Thyroid gland (tissue), 4 donors: ENCODE results near the gene FEM1B. TPM values are rescaled to one million over a fixed set of nuclear protein-coding genes. Genes with fewer than 3 reads are reported as not detected.

Source experiments
- DNase-seq, 2 donors: peaks; one replicate each; pipeline ENCODE4 v3.0.0-alpha.2; 2019
- H3K27ac ChIP-seq, 3 donors: fragments of 200-600 bp; sonication (generic); 1 replicate in 2 of 3; 2 replicates in 1 of 3; pipeline ENCODE4 v1.5.1; 2016 to 2019; ENCODE audit warnings: mild to moderate bottlenecking in 1 of 3, moderate library complexity in 1 of 3
- H3K27me3 ChIP-seq: fragments of 200-600 bp; sonication (generic); one replicate; pipeline ENCODE4 v1.5.1; 2019
- H3K36me3 ChIP-seq, 2 donors: fragments of 200-600 bp; sonication (generic); one replicate each; pipeline ENCODE4 v1.5.1; 2016 to 2019
- H3K4me1 ChIP-seq, 2 donors: fragments of 200-600 bp; sonication (generic); one replicate each; pipeline ENCODE4 v1.5.1; 2017 to 2019
- H3K4me3 ChIP-seq, 3 donors: fragments of 200-600 bp; sonication (generic); replicated peaks in 1 of 3; 1 replicate in 2 of 3; 2 replicates in 1 of 3; pipeline ENCODE4 v1.5.1; 2016; ENCODE audit warnings: mild to moderate bottlenecking in 1 of 3
- H3K9me3 ChIP-seq: fragments of 200-600 bp; sonication (generic); one replicate; pipeline ENCODE4 v1.5.1; 2017
- CTCF ChIP-seq, 6 experiments: fragments of 200-600 bp in 3 of 6; fragments of 450-650 bp in 3 of 6; sonication (generic) in 3 of 6; IDR thresholded peaks; one replicate each; pipeline ENCODE4 v1.5.1; 2016 to 2019; ENCODE audit warnings: antibody characterized with exemption in 6 of 6, mild to moderate bottlenecking in 2 of 6, inconsistent platforms in 1 of 6, moderate library complexity in 1 of 6
- POLR2A ChIP-seq, 2 donors: fragments of 450-650 bp; IDR thresholded peaks; one replicate each; pipeline ENCODE4 v1.6.1; 2017; ENCODE audit warnings: antibody characterized with exemption in 2 of 2, mild to moderate bottlenecking in 2 of 2, moderate library complexity in 1 of 2
- WGBS, 2 donors: methylation state at CpG; one replicate each; pipeline ENCODE4 v1.1.5; 2017; 5-methylcytosine and 5-hydroxymethylcytosine counted together
- intact Hi-C: fragments of 100-400 bp; cut with DNase I; formaldehyde crosslinking; loops from one replicate; pipeline ENCODE4 v1.15.1; 2023
- total RNA-seq, 4 donors: library from RNA; depleted of rRNA; stranded (reverse); fragments of >200 nt; gene quantifications; one replicate each; pipeline ENCODE4 v1.2.3, GENCODE V29; 2016

Gene FEM1B
- total RNA-seq, 4 donors from 2014 or later, result 43.2 to 60.4 (median 45.2) TPM

- Histone ChIP-seq H3K4me3 (no peak overlapping the region), H3K36me3 (no peaks in the 10 kb centered on the region), H3K27me3 (no peaks in the 10 kb centered on the region), H3K9me3 (no peaks in the 10 kb centered on the region), H3K4me1 (peaks cover 4 to 8% of the 10 kb centered on the region in 2 donors), H3K27ac (no peak overlapping the region)
- TF ChIP-seq CTCF (IDR thresholded peaks at IDR 0.05), result no peak
- TF ChIP-seq POLR2A (IDR thresholded peaks at IDR 0.05), result no peak
- intact Hi-C loops, result no loop called here
- DNase-seq, result peak; percentile 25 to 33
- 57 to 59% methylated on average over 4 of the region's 4 CpGs for WGBS, 2 donors
These were observed 18.9 kb upstream of the FEM1B start for GRCh38 chr15:68258692-68259091.

GRCh38 chr15:68259883-68260282 is 17.7 kb upstream of the FEM1B start:
- TF ChIP-seq CTCF (IDR thresholded peaks at IDR 0.05), result no peak
- no peak for TF ChIP-seq POLR2A (IDR thresholded peaks at IDR 0.05)
- Histone ChIP-seq H3K9me3 (no peaks in the 10 kb centered on the region), H3K4me3 (no peak overlapping the region), H3K36me3 (no peaks in the 10 kb centered on the region), H3K4me1 (peaks cover 4 to 8% of the 10 kb centered on the region in 2 donors), H3K27ac (no peak overlapping the region), H3K27me3 (no peaks in the 10 kb centered on the region)
- no peak for DNase-seq
- WGBS, 2 donors, result 79 to 83% methylated on average over 2 of the region's 2 CpGs
- intact Hi-C loops, result no loop called here

- Histone ChIP-seq H3K4me3 (no peak overlapping the region), H3K4me1 (peaks cover 4 to 5% of the 10 kb centered on the region in 2 donors), H3K36me3 (no peaks in the 10 kb centered on the region), H3K27ac (no peak overlapping the region), H3K9me3 (no peaks in the 10 kb centered on the region), H3K27me3 (no peaks in the 10 kb centered on the region)
- TF ChIP-seq CTCF (IDR thresholded peaks at IDR 0.05), result no peak
- TF ChIP-seq POLR2A (IDR thresholded peaks at IDR 0.05), result no peak
- intact Hi-C loops, result no loop called here
- 92 to 100% methylated on average over 3 of the region's 3 CpGs for WGBS, 2 donors
- no peak for DNase-seq
These were observed 16.3 kb upstream of the FEM1B start for GRCh38 chr15:68261241-68261640.

- peaks cover 0 to 4% of the 10 kb centered on the region in 2 donors for H3K4me1 ChIP-seq
- H3K4me3 ChIP-seq, result no peak overlapping the region
- H3K27ac ChIP-seq, result no peak overlapping the region
- H3K36me3 ChIP-seq, result no peaks in the 10 kb centered on the region
- H3K27me3 ChIP-seq, result no peaks in the 10 kb centered on the region
- no peak for DNase-seq
- intact Hi-C loops, result no loop called here
- TF ChIP-seq CTCF (IDR thresholded peaks at IDR 0.05) (no peak), POLR2A (IDR thresholded peaks at IDR 0.05) (no peak)
- no peaks in the 10 kb centered on the region for H3K9me3 ChIP-seq
- WGBS, 2 donors, result 97 to 98% methylated on average over 3 of the region's 3 CpGs
These were observed 15.6 kb upstream of the FEM1B start for GRCh38 chr15:68261980-68262379.

GRCh38 chr15:68262514-68263356 is 14.8 kb upstream of the FEM1B start:
- Histone ChIP-seq H3K27me3 (no peaks in the 10 kb centered on the region), H3K4me1 (no peaks in the 10 kb centered on the region), H3K9me3 (no peaks in the 10 kb centered on the region), H3K36me3 (no peaks in the 10 kb centered on the region), H3K27ac (no peak overlapping the region), H3K4me3 (no peak overlapping the region)
- TF ChIP-seq POLR2A (IDR thresholded peaks at IDR 0.05), result no peak
- no peak for TF ChIP-seq CTCF (IDR thresholded peaks at IDR 0.05)
- DNase-seq, result no peak
- intact Hi-C loops, result no loop called here
- 56% methylated on average over 5 of the region's 5 CpGs for WGBS, 2 donors
